ENCODE data around the gene ARHGEF6.
"Not testable (repeated sequence)": the region's sequence is repeated elsewhere in the genome, so short reads cannot be mapped to it uniquely, and the experiment has no call there.

ARHGEF6 gene

GRCh38 chrX:136780763-136781162 lies at the start of gene ARHGEF6:
ARHGEF6 (minus strand) TSS chrX:136780932; CDS start chrX:136780882, 50 bp downstream.
- DNase-seq (ENCODE audit: extremely low read depth in 1 of 2, low read depth in 1 of 2) = no peak

- no peak for DNase-seq (ENCODE audit: extremely low read depth in 1 of 2, low read depth in 1 of 2)
Observed at GRCh38 chrX:136829413-136829812, 48.7 kb upstream of the ARHGEF6 start.

GRCh38 chrX:136828830-136829229 lies 48.1 kb upstream of the ARHGEF6 start:
- DNase-seq (ENCODE audit: extremely low read depth in 1 of 2, low read depth in 1 of 2) = no peak

- no peak for DNase-seq (ENCODE audit: extremely low read depth in 1 of 2, low read depth in 1 of 2)
Observed at GRCh38 chrX:136827026-136827425, 46.3 kb upstream of the ARHGEF6 start.

GRCh38 chrX:136825771-136826170 lies 45.0 kb upstream of the ARHGEF6 start:
- DNase-seq (ENCODE audit: extremely low read depth in 1 of 2, low read depth in 1 of 2) = no peak

GRCh38 chrX:136823175-136823574 lies 42.4 kb upstream of the ARHGEF6 start:
- no peak for DNase-seq (ENCODE audit: extremely low read depth in 1 of 2, low read depth in 1 of 2)

- no peak for DNase-seq (ENCODE audit: extremely low read depth in 1 of 2, low read depth in 1 of 2)
Observed at GRCh38 chrX:136822337-136823095, 41.8 kb upstream of the ARHGEF6 start.

GRCh38 chrX:136819756-136820155 lies 39.0 kb upstream of the ARHGEF6 start:
- DNase-seq (ENCODE audit: extremely low read depth in 1 of 2, low read depth in 1 of 2) = not testable (repeated sequence)

GRCh38 chrX:136819031-136819703 lies 38.4 kb upstream of the ARHGEF6 start:
- no peak for DNase-seq (ENCODE audit: extremely low read depth in 1 of 2, low read depth in 1 of 2)

- no peak for DNase-seq (ENCODE audit: extremely low read depth in 1 of 2, low read depth in 1 of 2)
Observed at GRCh38 chrX:136816975-136817374, 36.2 kb upstream of the ARHGEF6 start.

- no peak for DNase-seq (ENCODE audit: extremely low read depth in 1 of 2, low read depth in 1 of 2)
Observed at GRCh38 chrX:136814847-136815750, 34.4 kb upstream of the ARHGEF6 start.

GRCh38 chrX:136812286-136812685 lies 31.6 kb upstream of the ARHGEF6 start:
- DNase-seq (ENCODE audit: extremely low read depth in 1 of 2, low read depth in 1 of 2) = no peak

- no peak for DNase-seq (ENCODE audit: extremely low read depth in 1 of 2, low read depth in 1 of 2)
Observed at GRCh38 chrX:136810493-136810892, 29.8 kb upstream of the ARHGEF6 start.

GRCh38 chrX:136806891-136807410 lies 26.2 kb upstream of the ARHGEF6 start:
- no peak for DNase-seq (ENCODE audit: extremely low read depth in 1 of 2, low read depth in 1 of 2)

- DNase-seq (ENCODE audit: extremely low read depth in 1 of 2, low read depth in 1 of 2) = no peak
Observed at GRCh38 chrX:136802515-136802914, 21.8 kb upstream of the ARHGEF6 start.

GRCh38 chrX:136797787-136798186 lies 17.1 kb upstream of the ARHGEF6 start:
- DNase-seq (ENCODE audit: extremely low read depth in 1 of 2, low read depth in 1 of 2) = no peak

- DNase-seq (ENCODE audit: extremely low read depth in 1 of 2, low read depth in 1 of 2) = not testable (repeated sequence)
Observed at GRCh38 chrX:136795132-136795531, 14.4 kb upstream of the ARHGEF6 start.

- DNase-seq (ENCODE audit: extremely low read depth in 1 of 2, low read depth in 1 of 2) = not testable (repeated sequence)
Observed at GRCh38 chrX:136794660-136795059, 13.9 kb upstream of the ARHGEF6 start.

GRCh38 chrX:136794080-136794479 lies 13.3 kb upstream of the ARHGEF6 start:
- no peak for DNase-seq (ENCODE audit: extremely low read depth in 1 of 2, low read depth in 1 of 2)

- no peak for DNase-seq (ENCODE audit: extremely low read depth in 1 of 2, low read depth in 1 of 2)
Observed at GRCh38 chrX:136789856-136790255, 9.1 kb upstream of the ARHGEF6 start.

- DNase-seq (ENCODE audit: extremely low read depth in 1 of 2, low read depth in 1 of 2) = no peak
Observed at GRCh38 chrX:136784231-136784630, 3.5 kb upstream of the ARHGEF6 start.

Measured in stimulated activated CD8-positive, alpha-beta memory T cell treated with anti-CD3 and anti-CD28 coated beads, Interleukin-7, amount 100 ng/mL, for 48 hours (primary cell).